ENCODE data around the gene TRAF3IP3.

Gene TRAF3IP3

DNA sequence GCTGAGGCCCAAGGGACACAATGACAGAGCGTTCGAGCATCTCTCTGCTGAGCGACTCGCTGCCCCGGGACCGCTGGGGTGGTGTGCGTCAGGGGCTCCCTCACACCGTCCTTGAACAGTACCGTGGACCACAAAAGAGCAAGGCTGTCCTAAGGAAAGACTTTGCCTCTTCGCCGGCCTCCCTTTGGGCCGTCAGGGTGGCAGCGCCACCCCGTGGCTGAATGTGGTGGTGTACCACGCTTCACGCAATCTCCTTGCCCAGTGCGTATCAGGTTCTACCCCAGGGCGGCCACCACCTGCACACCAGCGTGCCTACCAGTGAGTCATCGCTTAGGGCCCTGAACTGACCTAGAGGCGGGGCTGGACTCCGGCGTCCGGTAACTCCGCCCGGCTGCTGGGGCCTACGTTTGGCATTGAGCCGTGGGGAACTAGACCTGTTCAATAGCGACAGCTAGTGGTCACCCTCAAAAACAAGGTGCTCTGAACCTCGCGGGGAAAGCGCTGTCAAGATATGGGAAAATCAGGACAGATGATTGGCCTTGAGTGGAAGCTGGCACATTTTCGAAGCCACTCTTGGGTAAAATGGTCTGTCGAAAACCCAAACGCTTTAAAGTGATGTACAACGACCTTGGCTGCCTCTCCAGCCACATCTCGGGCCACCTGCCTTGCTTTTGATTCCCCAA lies 8.1 kb upstream of the TRAF3IP3 start:
- in situ Hi-C loops (cut with MboI; ENCODE audit: low sequenced_read_pairs): no loop called here
- peaks cover 2% of the 10 kb centered on the region; the same call in 1 of the 2 replicates for H3K27me3 ChIP-seq (ENCODE audit: low read depth)
- H3K9me3 ChIP-seq: no peaks in the 10 kb centered on the region
- peak; percentile 65 to 87 for DNase-seq (ENCODE audit: low spot score in 2 of 2)
- no peaks in the 10 kb centered on the region for H3K36me3 ChIP-seq (replicated peaks)
- no peaks in the 10 kb centered on the region; the same call in 1 of the 2 replicates for H3K4me1 ChIP-seq
- no peak overlapping the region for H3K4me3 ChIP-seq

- Histone ChIP-seq H3K4me1 (no peaks in the 10 kb centered on the region; the same call in 1 of the 2 replicates), H3K4me3 (no peak overlapping the region), H3K27me3 (ENCODE audit: low read depth) (peaks cover 2% of the 10 kb centered on the region; the same call in 1 of the 2 replicates), H3K36me3 (replicated peaks) (no peaks in the 10 kb centered on the region), H3K9me3 (no peaks in the 10 kb centered on the region)
- in situ Hi-C loops (cut with MboI; ENCODE audit: low sequenced_read_pairs): no loop called here
- no peak for DNase-seq (ENCODE audit: low spot score in 2 of 2)
Observed at GRCh38 chr1:209748620-209749019, 7.2 kb upstream of the TRAF3IP3 start.

DNA sequence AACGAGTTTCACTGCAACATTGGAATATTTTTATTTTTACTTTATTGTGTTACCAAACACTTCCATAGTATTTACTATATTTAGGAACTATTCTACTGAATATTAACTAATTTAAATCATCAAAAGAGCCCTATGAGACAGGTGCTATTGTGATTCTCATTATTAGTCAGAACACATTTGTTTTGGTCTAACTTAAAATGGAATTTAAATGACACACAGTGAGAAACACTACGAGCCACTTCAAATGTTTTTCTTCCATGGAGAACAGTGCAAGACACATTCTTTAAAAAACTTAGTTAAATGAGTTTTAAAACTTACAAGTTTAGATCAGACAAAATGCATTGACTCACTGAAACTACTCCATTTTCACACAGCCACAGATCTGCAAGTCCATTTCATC lies 6.6 kb upstream of the TRAF3IP3 start:
- Histone ChIP-seq H3K4me1 (no peaks in the 10 kb centered on the region; the same call in 1 of the 2 replicates), H3K9me3 (no peaks in the 10 kb centered on the region), H3K36me3 (replicated peaks) (no peaks in the 10 kb centered on the region), H3K27me3 (ENCODE audit: low read depth) (peaks cover 2% of the 10 kb centered on the region; the same call in 1 of the 2 replicates), H3K4me3 (no peak overlapping the region)
- in situ Hi-C loops (cut with MboI; ENCODE audit: low sequenced_read_pairs): no loop called here
- DNase-seq (ENCODE audit: low spot score in 2 of 2): no peak

GRCh38 chr1:209749670-209750323 lies 6.1 kb upstream of the TRAF3IP3 start:
- H3K4me1 ChIP-seq: no peaks in the 10 kb centered on the region; the same call in 1 of the 2 replicates
- H3K4me3 ChIP-seq: no peak overlapping the region
- no peaks in the 10 kb centered on the region for H3K36me3 ChIP-seq (replicated peaks)
- no peaks in the 10 kb centered on the region for H3K9me3 ChIP-seq
- in situ Hi-C loops (cut with MboI; ENCODE audit: low sequenced_read_pairs): no loop called here
- DNase-seq (ENCODE audit: low spot score in 2 of 2): no peak
- peaks cover 2% of the 10 kb centered on the region; the same call in 1 of the 2 replicates for H3K27me3 ChIP-seq (ENCODE audit: low read depth)

- no peak for DNase-seq (ENCODE audit: low spot score in 2 of 2)
- Histone ChIP-seq H3K4me3 (no peak overlapping the region), H3K4me1 (no peaks in the 10 kb centered on the region; the same call in 1 of the 2 replicates), H3K27me3 (ENCODE audit: low read depth) (no peaks in the 10 kb centered on the region), H3K9me3 (no peaks in the 10 kb centered on the region), H3K36me3 (replicated peaks) (no peaks in the 10 kb centered on the region)
- in situ Hi-C loops (cut with MboI; ENCODE audit: low sequenced_read_pairs): no loop called here
Observed at GRCh38 chr1:209751627-209752231, 4.1 kb upstream of the TRAF3IP3 start.

DNA sequence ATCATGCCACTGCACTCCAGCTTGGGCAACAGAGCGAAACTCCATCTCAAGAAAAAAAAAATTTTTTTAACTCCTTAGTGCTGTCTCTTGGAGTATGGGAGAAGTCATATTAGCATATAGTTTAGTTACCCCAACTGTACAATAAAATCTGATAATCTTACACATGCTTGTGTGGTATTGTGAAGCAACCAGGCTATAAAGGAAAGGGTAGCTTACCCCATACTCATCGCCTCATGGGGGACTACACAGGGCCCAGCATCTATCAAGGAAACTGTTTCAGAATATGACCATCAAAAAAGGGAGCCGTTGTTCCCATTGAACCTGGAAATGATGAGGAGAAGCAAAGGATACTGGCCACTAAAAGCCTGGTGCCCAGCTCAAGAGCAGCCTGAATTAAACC lies 3.0 kb upstream of the TRAF3IP3 start:
- H3K9me3 ChIP-seq: no peaks in the 10 kb centered on the region
- H3K4me1 ChIP-seq: no peaks in the 10 kb centered on the region; the same call in 1 of the 2 replicates
- in situ Hi-C loops (cut with MboI; ENCODE audit: low sequenced_read_pairs): no loop called here
- no peak for DNase-seq (ENCODE audit: low spot score in 2 of 2)
- no peaks in the 10 kb centered on the region for H3K27me3 ChIP-seq (ENCODE audit: low read depth)
- H3K4me3 ChIP-seq: no peak overlapping the region
- no peaks in the 10 kb centered on the region for H3K36me3 ChIP-seq (replicated peaks)

GRCh38 chr1:209755256-209755655 lies 597 bp upstream of the TRAF3IP3 start:
- H3K4me3 ChIP-seq: no peak overlapping the region

GRCh38 chr1:209756615-209757445 lies 977 bp downstream of the TRAF3IP3 start:
- no peaks in the 10 kb centered on the region for H3K36me3 ChIP-seq (replicated peaks)
- H3K4me3 ChIP-seq: no peak overlapping the region
- H3K27me3 ChIP-seq (ENCODE audit: low read depth): no peaks in the 10 kb centered on the region
- no peak for DNase-seq (ENCODE audit: low spot score in 2 of 2)
- H3K9me3 ChIP-seq: no peaks in the 10 kb centered on the region
- H3K4me1 ChIP-seq: no peaks in the 10 kb centered on the region
- in situ Hi-C loops (cut with MboI; ENCODE audit: low sequenced_read_pairs): no loop called here

More at GRCh38 chr1:209755256-209755655, 597 bp upstream of the TRAF3IP3 start:
- in situ Hi-C loops (cut with MboI; ENCODE audit: low sequenced_read_pairs): no loop called here
- H3K27me3 ChIP-seq (ENCODE audit: low read depth): no peaks in the 10 kb centered on the region
- DNase-seq (ENCODE audit: low spot score in 2 of 2): no peak
- H3K36me3 ChIP-seq (replicated peaks): no peaks in the 10 kb centered on the region
- no peaks in the 10 kb centered on the region for H3K4me1 ChIP-seq
- no peaks in the 10 kb centered on the region for H3K9me3 ChIP-seq

DNA sequence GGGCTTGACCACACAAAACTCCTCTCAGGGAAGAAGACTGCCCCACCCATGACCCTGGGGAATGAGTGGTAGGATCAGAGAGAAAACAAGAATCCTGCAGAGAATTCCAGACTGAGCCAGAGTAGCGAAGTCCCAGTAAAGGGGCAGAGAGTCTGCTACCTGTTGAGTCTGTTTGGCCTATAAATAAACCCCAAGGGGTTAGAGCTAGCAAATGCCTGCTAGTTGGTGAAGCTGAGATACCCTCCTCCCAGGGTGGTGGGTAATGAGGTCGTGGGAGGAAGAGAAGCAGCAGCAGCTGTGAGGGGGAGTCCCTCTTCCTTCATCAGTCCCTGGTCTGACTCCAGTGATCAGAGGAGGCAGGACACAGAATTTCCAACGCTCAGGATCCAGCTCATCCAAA lies 2.5 kb downstream of the TRAF3IP3 start:
- no peaks in the 10 kb centered on the region for H3K9me3 ChIP-seq
- H3K4me1 ChIP-seq: no peaks in the 10 kb centered on the region
- no peaks in the 10 kb centered on the region for H3K36me3 ChIP-seq (replicated peaks)
- H3K4me3 ChIP-seq: no peak overlapping the region
- in situ Hi-C loops (cut with MboI; ENCODE audit: low sequenced_read_pairs): no loop called here
- no peaks in the 10 kb centered on the region for H3K27me3 ChIP-seq (ENCODE audit: low read depth)
- no peak for DNase-seq (ENCODE audit: low spot score in 2 of 2)

DNA sequence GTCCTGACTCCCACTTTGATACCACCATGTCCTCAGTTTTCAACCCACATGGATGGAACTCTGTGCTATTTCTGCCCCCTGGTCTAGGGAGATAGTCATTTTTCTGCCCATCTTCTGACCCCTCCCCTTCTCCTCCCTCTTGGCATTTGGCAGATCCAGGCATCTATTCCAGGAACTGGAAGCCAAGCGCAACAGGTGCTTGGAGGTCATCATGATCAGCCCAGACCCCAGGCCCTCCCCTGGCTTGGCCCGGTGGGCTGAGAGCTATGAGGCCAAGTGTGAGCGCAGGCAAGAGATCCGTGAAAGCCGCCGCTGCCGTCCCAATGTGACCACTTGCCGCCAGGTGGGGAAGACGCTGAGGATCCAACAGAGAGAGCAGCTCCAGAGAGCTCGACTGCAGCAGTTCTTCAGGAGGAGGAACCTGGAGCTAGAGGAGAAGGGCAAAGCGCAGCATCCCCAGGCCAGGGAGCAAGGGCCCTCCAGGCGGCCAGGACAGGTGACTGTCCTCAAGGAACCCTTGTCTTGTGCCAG lies 4.0 kb downstream of the TRAF3IP3 start:
- Histone ChIP-seq H3K27me3 (ENCODE audit: low read depth) (no peaks in the 10 kb centered on the region), H3K4me1 (no peaks in the 10 kb centered on the region), H3K4me3 (no peak overlapping the region), H3K9me3 (no peaks in the 10 kb centered on the region), H3K36me3 (replicated peaks) (no peaks in the 10 kb centered on the region)
- no peak for DNase-seq (ENCODE audit: low spot score in 2 of 2)
- in situ Hi-C loops (cut with MboI; ENCODE audit: low sequenced_read_pairs): no loop called here

DNA sequence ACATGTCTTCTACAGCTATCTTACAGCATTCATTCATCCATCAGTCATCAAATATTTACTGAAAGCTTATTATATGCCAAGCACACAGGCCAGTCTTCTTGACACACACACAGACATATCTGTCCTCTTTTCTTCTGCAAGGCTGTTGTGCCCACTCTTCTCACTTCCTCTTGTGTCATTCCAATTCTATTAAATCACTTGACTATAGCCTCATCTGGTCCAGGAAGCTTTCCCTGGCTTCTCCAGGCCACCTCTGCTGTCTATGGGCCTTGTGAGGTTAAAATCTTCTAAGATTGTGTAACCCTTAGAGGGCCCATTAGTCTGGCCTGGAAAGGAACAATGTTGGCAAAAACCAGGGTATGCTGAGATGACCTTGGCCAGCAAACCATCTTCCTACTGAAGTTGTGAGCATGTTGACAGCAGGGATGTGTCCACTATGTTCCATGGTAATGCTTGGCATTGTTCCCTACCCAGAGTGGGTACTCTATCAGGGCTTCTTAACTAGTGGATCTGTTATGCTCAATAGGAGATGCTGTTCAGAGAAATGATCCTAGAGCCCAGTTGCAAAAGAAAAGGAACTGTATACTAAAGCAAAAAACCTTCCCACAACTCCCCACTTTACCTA lies 5.3 kb downstream of the TRAF3IP3 start:
- no peak overlapping the region for H3K4me3 ChIP-seq
- no peaks in the 10 kb centered on the region for H3K9me3 ChIP-seq
- H3K4me1 ChIP-seq: no peaks in the 10 kb centered on the region
- H3K27me3 ChIP-seq (ENCODE audit: low read depth): no peaks in the 10 kb centered on the region
- DNase-seq (ENCODE audit: low spot score in 2 of 2): no peak
- in situ Hi-C loops (cut with MboI; ENCODE audit: low sequenced_read_pairs): no loop called here
- H3K36me3 ChIP-seq (replicated peaks): no peaks in the 10 kb centered on the region

GRCh38 chr1:209766051-209766450 lies 10.2 kb downstream of the TRAF3IP3 start:
- no peaks in the 10 kb centered on the region for H3K9me3 ChIP-seq
- H3K4me1 ChIP-seq: no peaks in the 10 kb centered on the region
- no peaks in the 10 kb centered on the region for H3K36me3 ChIP-seq (replicated peaks)
- H3K27me3 ChIP-seq (ENCODE audit: low read depth): no peaks in the 10 kb centered on the region
- no peak overlapping the region for H3K4me3 ChIP-seq
- in situ Hi-C loops (cut with MboI; ENCODE audit: low sequenced_read_pairs): no loop called here
- DNase-seq (ENCODE audit: low spot score in 2 of 2): no peak

- Histone ChIP-seq H3K36me3 (replicated peaks) (no peaks in the 10 kb centered on the region), H3K27me3 (ENCODE audit: low read depth) (no peaks in the 10 kb centered on the region), H3K4me3 (no peak overlapping the region), H3K4me1 (no peaks in the 10 kb centered on the region), H3K9me3 (no peaks in the 10 kb centered on the region)
- no peak for DNase-seq (ENCODE audit: low spot score in 2 of 2)
- in situ Hi-C loops (cut with MboI; ENCODE audit: low sequenced_read_pairs): no loop called here
Observed at GRCh38 chr1:209767096-209767495, 11.2 kb downstream of the TRAF3IP3 start.
